T1000 (cell line): Measurements from ENCODE around the gene VWC2.

Experiments used
- DNase-seq: peaks from one replicate; lab custom pipeline; 2025; ENCODE audit warnings: mixed read lengths; lab: John Stamatoyannopoulos, UW

The VWC2 gene

GRCh38 chr7:49773218-49773935, at the start of gene VWC2:
VWC2 (plus strand) TSS chr7:49773638; CDS start chr7:49775436, 1,798 bp downstream.
- DNase-seq, result no peak

- no peak for DNase-seq
Observed at GRCh38 chr7:49724071-49724470, 49.4 kb upstream of the VWC2 start.

GRCh38 chr7:49731836-49732235, 41.6 kb upstream of the VWC2 start:
- DNase-seq, result no peak

- DNase-seq, result no peak
Observed at GRCh38 chr7:49762666-49763065, 10.8 kb upstream of the VWC2 start.

- DNase-seq, result no peak
Observed at GRCh38 chr7:49763791-49764190, 9.6 kb upstream of the VWC2 start.

- no peak for DNase-seq
Observed at GRCh38 chr7:49766966-49767365, 6.5 kb upstream of the VWC2 start.

DNA sequence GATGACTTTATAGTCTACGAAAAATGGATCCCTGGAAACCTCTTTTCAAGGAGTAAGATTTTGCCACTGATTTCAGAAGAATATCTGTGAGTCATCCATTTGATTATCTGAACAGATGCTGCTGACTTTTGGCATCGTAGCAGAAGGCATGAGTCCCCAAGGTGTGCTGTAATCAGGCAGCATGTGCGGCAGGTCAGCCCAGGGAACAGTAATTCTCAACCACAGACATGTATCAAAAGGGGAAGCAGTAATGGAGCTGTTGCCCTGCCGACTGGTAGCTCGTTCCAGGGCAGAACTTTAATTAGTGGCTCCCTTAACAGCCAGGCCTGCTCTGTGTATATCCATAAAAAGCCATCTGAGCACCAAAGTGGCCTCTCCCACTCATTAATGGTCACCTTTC, 5.7 kb upstream of the VWC2 start:
- DNase-seq, result no peak

DNA sequence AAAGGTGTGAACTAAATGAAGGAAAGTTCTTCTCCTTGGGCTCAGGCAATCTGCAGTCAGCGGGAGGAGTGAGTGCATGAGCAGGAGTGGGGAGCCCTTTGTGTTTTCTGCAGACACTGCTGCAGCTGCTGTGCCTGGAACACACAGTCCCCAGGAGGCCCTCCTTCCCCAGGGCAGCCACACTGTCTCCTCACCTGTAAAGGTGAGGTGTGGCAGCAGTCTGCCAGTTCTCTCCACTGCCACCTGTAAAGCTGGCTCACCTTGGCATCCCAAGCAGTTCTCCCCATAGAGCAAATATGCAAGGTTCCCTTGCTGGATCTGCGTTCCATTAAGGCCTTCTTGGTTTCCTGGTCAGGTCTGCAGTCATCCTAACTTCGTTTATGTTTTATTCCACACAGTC, 5.2 kb upstream of the VWC2 start:
- DNase-seq, result no peak

DNA sequence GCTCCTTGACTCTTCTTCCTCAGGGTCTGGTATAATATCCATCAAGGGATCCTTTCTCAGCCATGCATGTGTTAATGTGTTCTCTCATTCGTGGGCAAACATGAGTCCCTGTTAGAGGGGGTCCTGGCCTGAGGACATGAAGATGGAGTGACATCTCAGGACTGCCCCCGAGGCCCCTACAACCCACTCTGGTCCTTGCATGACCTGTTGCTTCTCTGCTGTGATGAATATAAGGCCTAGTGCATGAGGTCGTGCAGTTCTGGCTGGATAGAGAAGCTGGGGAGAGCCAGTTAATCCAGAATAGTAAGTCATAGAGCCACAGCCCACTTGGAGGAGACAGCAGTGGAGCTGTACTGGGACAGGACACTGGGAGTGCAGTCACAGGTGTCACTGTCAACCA, 4.6 kb upstream of the VWC2 start:
- no peak for DNase-seq

GRCh38 chr7:49769285-49769857, 4.1 kb upstream of the VWC2 start:
- no peak for DNase-seq

GRCh38 chr7:49770838-49771237, 2.6 kb upstream of the VWC2 start:
- no peak for DNase-seq

- DNase-seq, result no peak
Observed at GRCh38 chr7:49771427-49772176, 1.8 kb upstream of the VWC2 start.

GRCh38 chr7:49772916-49773217, 571 bp upstream of the VWC2 start:
- DNase-seq, result no peak

DNA sequence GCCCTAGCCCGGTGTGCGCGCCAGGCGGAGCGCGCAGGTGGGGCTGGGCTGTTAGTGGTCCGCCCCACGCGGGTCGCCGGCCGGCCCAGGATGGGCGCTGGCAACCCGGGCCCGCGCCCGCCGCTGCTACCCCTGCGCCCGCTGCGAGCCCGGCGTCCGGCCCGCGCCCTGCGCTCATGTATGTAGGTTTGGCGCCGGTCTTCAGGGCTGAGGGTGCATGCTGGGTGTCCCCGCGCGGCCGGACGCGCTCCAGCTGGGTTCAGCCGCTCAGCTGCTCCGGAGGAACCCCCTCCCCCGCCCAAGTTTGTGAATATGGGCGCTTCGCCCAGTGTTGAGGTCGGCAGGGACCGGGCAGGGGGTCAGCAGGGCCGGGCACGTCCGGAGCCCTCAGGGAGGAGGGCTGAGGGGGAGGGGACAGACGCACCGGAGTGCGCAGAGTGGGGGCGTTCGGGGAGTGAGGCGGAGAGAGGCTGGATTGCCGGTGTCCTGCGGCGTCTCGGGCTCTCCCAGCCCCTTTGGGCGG, 559 bp downstream of the VWC2 start:
- DNase-seq, result no peak

GRCh38 chr7:49774459-49775064, 1.1 kb downstream of the VWC2 start:
- no peak for DNase-seq

DNA sequence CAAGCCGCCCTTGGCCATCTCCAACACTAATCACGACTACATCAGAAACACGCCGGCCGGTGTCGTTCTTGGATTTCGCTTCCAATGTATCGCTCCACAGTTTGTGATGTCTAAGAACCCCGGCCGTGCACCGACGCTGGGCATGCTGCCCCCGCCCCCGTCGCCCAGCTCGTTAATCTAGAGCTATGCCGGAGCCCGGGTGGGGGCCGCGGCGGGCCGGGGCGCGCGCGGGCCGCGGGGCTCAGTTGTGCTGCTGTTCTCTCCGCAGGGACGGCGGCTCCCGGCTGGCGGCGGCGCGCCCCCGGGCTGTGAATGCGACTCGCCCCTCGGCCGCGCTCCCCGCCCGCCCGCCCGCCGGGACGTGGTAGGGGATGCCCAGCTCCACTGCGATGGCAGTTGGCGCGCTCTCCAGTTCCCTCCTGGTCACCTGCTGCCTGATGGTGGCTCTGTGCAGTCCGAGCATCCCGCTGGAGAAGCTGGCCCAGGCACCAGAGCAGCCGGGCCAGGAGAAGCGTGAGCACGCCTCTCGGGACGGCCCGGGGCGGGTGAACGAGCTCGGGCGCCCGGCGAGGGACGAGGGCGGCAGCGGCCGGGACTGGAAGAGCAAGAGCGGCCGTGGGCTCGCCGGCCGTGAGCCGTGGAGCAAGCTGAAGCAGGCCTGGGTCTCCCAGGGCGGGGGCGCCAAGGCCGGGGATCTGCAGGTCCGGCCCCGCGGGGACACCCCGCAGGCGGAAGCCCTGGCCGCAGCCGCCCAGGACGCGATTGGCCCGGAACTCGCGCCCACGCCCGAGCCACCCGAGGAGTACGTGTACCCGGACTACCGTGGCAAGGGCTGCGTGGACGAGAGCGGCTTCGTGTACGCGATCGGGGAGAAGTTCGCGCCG, 1.9 kb downstream of the VWC2 start:
- DNase-seq, result no peak

DNA sequence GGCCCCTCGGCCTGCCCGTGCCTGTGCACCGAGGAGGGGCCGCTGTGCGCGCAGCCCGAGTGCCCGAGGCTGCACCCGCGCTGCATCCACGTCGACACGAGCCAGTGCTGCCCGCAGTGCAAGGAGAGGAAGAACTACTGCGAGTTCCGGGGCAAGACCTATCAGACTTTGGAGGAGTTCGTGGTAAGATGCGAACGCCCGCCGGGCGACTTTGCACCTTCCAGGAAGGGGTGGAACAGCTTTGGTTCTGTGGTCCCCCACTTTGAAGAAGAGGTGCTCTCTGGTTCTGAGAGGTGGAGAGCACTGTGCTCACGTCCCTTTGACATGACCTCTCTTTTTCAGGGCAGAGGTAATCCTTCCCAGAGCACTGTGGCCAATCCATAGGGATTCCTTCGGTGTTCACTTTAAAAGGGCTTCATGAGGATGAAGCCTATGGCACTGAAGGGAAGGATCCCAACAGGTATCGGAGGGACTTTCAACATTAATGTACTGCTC, 2.6 kb downstream of the VWC2 start:
- no peak for DNase-seq

- no peak for DNase-seq
Observed at GRCh38 chr7:49776994-49777393, 3.6 kb downstream of the VWC2 start.

DNA sequence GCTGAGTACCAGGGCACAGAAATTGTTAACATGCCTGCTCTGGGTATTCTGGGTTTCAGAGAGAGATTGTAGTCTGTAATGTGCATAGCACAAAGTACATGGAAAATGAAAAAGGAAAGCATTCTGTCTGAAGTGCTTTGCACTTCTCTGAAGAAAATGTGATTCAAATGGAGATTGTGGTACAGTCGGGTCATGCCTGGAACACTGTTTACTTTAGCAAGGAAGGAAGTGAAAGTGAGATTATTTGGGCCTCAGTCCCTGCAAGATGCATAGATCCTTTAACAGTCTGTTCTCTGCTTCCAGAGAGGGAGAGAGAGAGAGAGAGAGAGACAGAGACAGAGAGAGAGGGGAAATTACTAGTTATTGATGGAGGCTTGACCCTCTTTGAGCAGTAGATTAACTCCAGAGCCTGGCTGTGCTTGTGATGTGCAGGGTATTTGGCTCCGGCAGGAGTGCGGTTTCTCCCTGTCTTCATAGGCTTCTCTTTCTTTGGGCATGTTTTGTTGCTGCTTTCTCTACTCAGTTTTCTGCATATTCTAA, 5.4 kb downstream of the VWC2 start:
- no peak for DNase-seq

- no peak for DNase-seq
Observed at GRCh38 chr7:49780953-49781352, 7.5 kb downstream of the VWC2 start.

GRCh38 chr7:49781996-49782395, 8.6 kb downstream of the VWC2 start:
- DNase-seq, result no peak
